GM12874 (cell line): Measurements from ENCODE around the gene ZNF107.
A peak's percentile ranks its signal among the peaks of the same experiment; 100 is the strongest.

Experiments
- TF ChIP-seq, protein P1 (sequence below): IDR thresholded peaks from 2 replicates; pipeline ENCODE4 v1.5.1; 2011; ENCODE audit warnings: low read depth, mild to moderate bottlenecking, control low read depth, low read length, moderate library complexity; ENCODE audit not compliant: insufficient read depth

The ZNF107 gene

DNA sequence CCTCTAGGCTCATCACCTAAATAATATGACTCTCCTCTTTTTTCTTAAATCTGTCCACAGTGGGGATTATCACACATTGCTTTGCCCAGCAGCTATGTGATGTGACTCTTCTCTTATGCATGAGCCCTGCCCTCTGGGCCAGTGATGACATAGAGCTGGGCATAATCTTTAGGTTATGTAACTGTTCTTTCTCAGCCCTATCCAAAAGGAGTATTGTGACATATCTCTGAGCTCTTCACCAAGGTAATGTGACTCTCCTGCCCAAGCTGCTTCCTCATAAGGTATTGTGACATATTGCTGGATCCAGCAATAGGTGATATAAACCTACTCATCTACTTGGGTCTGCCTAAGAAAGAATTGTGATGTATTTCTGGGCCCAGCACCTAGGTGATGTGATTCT, 37.7 kb upstream of the ZNF107 start:
- TF ChIP-seq, protein P1, sequence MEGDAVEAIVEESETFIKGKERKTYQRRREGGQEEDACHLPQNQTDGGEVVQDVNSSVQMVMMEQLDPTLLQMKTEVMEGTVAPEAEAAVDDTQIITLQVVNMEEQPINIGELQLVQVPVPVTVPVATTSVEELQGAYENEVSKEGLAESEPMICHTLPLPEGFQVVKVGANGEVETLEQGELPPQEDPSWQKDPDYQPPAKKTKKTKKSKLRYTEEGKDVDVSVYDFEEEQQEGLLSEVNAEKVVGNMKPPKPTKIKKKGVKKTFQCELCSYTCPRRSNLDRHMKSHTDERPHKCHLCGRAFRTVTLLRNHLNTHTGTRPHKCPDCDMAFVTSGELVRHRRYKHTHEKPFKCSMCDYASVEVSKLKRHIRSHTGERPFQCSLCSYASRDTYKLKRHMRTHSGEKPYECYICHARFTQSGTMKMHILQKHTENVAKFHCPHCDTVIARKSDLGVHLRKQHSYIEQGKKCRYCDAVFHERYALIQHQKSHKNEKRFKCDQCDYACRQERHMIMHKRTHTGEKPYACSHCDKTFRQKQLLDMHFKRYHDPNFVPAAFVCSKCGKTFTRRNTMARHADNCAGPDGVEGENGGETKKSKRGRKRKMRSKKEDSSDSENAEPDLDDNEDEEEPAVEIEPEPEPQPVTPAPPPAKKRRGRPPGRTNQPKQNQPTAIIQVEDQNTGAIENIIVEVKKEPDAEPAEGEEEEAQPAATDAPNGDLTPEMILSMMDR = no peak

DNA sequence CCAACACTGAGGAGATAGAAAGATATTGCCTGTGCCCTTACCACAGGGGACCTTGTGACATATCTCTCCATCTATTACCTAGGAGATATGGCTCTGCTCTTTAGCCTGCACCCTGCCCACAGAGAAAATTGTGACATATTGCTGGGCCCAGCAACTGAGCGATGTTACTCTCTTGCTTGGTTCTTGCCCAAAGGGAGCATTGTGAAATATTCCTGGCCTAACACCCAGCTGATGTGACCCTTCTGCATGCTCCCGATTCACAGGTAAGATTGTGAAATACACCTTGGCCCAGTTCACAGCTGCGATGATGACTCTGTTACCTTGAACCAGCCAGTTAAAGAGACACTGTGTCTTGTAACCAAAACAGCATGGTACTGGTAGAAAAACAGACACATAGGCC, 37.2 kb upstream of the ZNF107 start:
- TF ChIP-seq, protein P1 = no peak

GRCh38 chr7:64630496-64630895, 35.4 kb upstream of the ZNF107 start:
- TF ChIP-seq, protein P1 = peak; percentile 26; the same call in 1 of the 2 replicates

DNA sequence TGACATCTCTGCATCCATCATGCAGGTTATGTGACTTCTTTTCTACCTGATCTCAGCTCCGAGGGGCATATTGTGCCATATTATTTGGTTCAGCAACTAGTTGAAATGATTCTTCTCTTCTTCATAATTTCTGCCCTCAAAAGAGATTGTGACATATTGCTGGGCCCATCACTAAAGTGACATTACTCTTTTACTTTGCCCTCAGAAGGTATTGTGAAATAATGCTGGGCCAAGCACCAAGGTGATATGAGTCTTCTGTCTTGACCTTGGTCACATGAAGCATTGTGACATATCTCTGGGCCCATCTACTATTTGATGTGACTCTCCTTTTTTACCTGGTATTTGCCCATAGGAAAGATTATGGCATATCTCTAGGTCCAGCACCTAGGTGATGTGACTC, 33.9 kb upstream of the ZNF107 start:
- TF ChIP-seq, protein P1 = no peak

DNA sequence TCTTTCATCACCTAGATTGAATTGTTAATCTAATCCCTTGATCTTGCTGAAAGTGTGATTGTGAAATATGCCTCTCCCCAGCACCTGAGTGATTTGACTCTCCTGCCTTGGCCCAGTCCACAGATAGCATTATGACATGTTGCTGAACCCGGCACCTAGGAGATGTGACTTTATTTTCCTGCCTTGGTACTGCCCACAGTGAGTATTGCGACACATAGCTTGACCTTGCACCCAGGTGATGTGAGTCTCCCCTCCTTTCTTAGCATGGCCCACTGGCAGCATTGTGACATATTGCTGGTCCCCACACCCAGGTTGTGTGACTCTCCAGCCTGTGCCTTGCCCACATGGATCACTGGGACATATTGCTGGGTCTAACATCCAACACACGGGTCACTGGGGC, 32.5 kb upstream of the ZNF107 start:
- TF ChIP-seq, protein P1 = no peak

DNA sequence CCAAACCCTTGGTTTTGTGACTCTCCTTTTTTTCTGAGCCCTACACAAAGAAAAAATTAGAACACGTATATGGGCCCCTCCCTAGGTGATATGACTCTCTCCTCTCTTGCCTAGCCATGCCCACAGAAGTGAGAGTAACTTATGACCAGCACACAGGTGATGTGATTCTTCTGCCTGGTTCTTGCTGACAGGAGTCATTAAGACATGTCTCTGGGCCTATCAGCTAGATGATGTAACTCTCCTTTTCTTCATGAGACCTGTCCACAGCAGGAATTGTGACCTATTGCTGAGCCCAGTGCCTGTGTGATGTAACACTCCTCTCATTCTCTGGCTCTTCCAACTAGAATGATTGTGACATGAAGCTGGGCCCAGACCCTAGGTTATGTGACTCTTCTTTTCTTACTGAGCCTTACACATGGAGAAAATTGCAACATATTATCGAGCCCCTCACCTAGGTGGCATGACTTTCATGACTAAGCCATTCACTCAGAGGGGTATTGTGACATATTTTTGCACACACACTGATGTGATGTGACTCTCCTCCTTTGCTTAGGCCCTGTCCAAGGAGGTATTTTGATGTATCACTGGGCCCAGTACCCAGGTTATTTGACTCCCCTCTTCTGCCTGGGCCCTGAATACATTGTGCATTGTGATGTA, 31.4 kb upstream of the ZNF107 start:
- TF ChIP-seq, protein P1 = no peak

DNA sequence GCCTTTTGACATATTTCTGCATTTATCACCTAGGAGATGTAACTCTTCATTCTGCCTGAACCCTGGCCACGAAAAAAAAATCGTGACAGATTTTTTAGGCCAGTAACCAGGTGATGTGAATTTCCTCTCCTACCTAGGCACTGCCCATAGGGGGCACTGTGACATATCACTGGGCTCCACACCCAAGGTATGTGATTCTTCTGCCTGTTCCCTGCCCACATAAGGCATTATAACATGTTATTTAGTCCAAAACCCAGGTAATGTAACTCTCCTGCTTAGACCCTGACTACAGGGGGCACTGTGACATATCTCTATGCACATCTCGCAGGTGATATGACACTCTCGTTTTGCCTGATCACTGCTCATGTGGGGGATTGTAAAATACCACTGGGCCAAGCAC, 29.5 kb upstream of the ZNF107 start:
- TF ChIP-seq, protein P1 = no peak
